WTC11 (cell line): ENCODE measurements around the gene LHX4. TPM values are rescaled to one million over a fixed set of nuclear protein-coding genes. Genes with fewer than 3 reads are reported as not detected.

Source experiments
- ATAC-seq: fragments of 200-7000 bp; cut with Tn5 transposase; 2 replicates; pipeline ENCODE4 v1.10.0; 2021; ENCODE audit warnings: mild to moderate bottlenecking, moderate library complexity
- CTCF ChIA-PET: fragments of 300-600 bp; sonication (Branson Sonifier 250); formaldehyde crosslinking; loops from one replicate; lab custom pipeline; 2021; ENCODE audit warnings: antibody characterized with exemption; lab: Charles Lee
- POLR2A ChIA-PET: fragments of 350-600 bp; sonication (Branson Sonifier 250); formaldehyde crosslinking; loops from one replicate; lab custom pipeline; 2021; ENCODE audit warnings: antibody characterized with exemption; lab: Charles Lee
- DNase-seq: peaks from one replicate; pipeline ENCODE4 v3.0.0; 2021; ENCODE audit warnings: low spot score
- H3K27ac Mint-ChIP-seq: 2 replicates; pipeline ENCODE4 v1.8.0; 2021; ENCODE audit warnings: mixed read lengths
- H3K27me3 Mint-ChIP-seq: 2 replicates; pipeline ENCODE4 v1.8.0; 2021; ENCODE audit warnings: low read depth, mild to moderate bottlenecking, moderate library complexity, mixed read lengths
- H3K36me3 Mint-ChIP-seq: 2 replicates; pipeline ENCODE4 v1.8.0; 2021; ENCODE audit warnings: mixed read lengths
- H3K4me1 Mint-ChIP-seq: 2 replicates; pipeline ENCODE4 v1.8.0; 2022; ENCODE audit warnings: mixed read lengths
- H3K4me3 Mint-ChIP-seq: 2 replicates; pipeline ENCODE4 v1.8.0; 2021; ENCODE audit warnings: mild to moderate bottlenecking, moderate library complexity, mixed read lengths
- H3K9me3 Mint-ChIP-seq: 2 replicates; pipeline ENCODE4 v1.8.0; 2021; ENCODE audit warnings: mixed read lengths
- AFF4 ChIP-seq: sonication (generic); formaldehyde crosslinking; IDR thresholded peaks from 2 replicates; pipeline ENCODE4 v1.8.1; 2023; ENCODE audit warnings: mild to moderate bottlenecking, missing genetic modification reagents, borderline replicate concordance
- EMX1 ChIP-seq: fragments of 250-450 bp; sonication (Bioruptor Pico); IDR thresholded peaks from 2 replicates; pipeline ENCODE4 v1.8.0; 2021; ENCODE audit warnings: mild to moderate bottlenecking
- FOXK1 ChIP-seq: sonication (generic); formaldehyde crosslinking; IDR thresholded peaks from 2 replicates; pipeline ENCODE4 v1.8.0; 2022; ENCODE audit warnings: mild to moderate bottlenecking, moderate library complexity, missing genetic modification reagents
- GABPB1 ChIP-seq: sonication (generic); formaldehyde crosslinking; IDR thresholded peaks from 2 replicates; pipeline ENCODE4 v1.8.1; 2023; ENCODE audit warnings: mild to moderate bottlenecking, missing genetic modification reagents
- HMGA2 ChIP-seq: fragments of 250-450 bp; sonication (Bioruptor Pico); IDR thresholded peaks from 2 replicates; pipeline ENCODE4 v1.4.0; 2021; ENCODE audit warnings: mild to moderate bottlenecking, moderate library complexity
- HMGXB4 ChIP-seq: sonication (generic); formaldehyde crosslinking; IDR thresholded peaks from 2 replicates; pipeline ENCODE4 v1.8.1; 2023; ENCODE audit warnings: mild to moderate bottlenecking, moderate library complexity, missing genetic modification reagents
- JUN ChIP-seq: sonication (generic); formaldehyde crosslinking; IDR thresholded peaks from 2 replicates; pipeline ENCODE4 v1.8.0; 2023; ENCODE audit warnings: mild to moderate bottlenecking, missing genetic modification reagents
- MAX ChIP-seq: sonication (generic); formaldehyde crosslinking; IDR thresholded peaks from 2 replicates; pipeline ENCODE4 v1.8.0; 2022; ENCODE audit warnings: mild to moderate bottlenecking, missing genetic modification reagents
- NFYB ChIP-seq: sonication (generic); formaldehyde crosslinking; conservative IDR thresholded peaks from 2 replicates; pipeline ENCODE4 v1.8.0; 2022; ENCODE audit warnings: low read depth, missing genetic modification reagents
- NR2C2 ChIP-seq: sonication (generic); formaldehyde crosslinking; IDR thresholded peaks from 2 replicates; pipeline ENCODE4 v1.8.0; 2022; ENCODE audit warnings: mild to moderate bottlenecking, missing genetic modification reagents
- PRDM15 ChIP-seq: sonication (generic); formaldehyde crosslinking; IDR thresholded peaks from 2 replicates; pipeline ENCODE4 v1.8.0; 2022; ENCODE audit warnings: missing genetic modification reagents
- RELA ChIP-seq: sonication (generic); formaldehyde crosslinking; IDR thresholded peaks from 2 replicates; pipeline ENCODE4 v1.8.1; 2022; ENCODE audit warnings: missing genetic modification reagents, mild to moderate bottlenecking, borderline replicate concordance
- TCF7 ChIP-seq: sonication (generic); formaldehyde crosslinking; IDR thresholded peaks from 2 replicates; pipeline ENCODE4 v1.8.0; 2022; ENCODE audit warnings: mild to moderate bottlenecking, low read depth, missing genetic modification reagents, moderate library complexity
- TEAD4 ChIP-seq: sonication (generic); formaldehyde crosslinking; IDR thresholded peaks from 2 replicates; pipeline ENCODE4 v1.8.0; 2022; ENCODE audit warnings: mild to moderate bottlenecking, missing genetic modification reagents
- USF1 ChIP-seq: sonication (generic); formaldehyde crosslinking; IDR thresholded peaks from 2 replicates; pipeline ENCODE4 v1.8.0; 2022; ENCODE audit warnings: mild to moderate bottlenecking, missing genetic modification reagents
- ZNF219 ChIP-seq: sonication (generic); formaldehyde crosslinking; IDR thresholded peaks from 2 replicates; pipeline ENCODE4 v1.8.0; 2023; ENCODE audit warnings: missing genetic modification reagents, mild to moderate bottlenecking, borderline replicate concordance
- ZNF281 ChIP-seq: sonication (generic); formaldehyde crosslinking; IDR thresholded peaks from 2 replicates; pipeline ENCODE4 v1.8.0; 2023; ENCODE audit warnings: mild to moderate bottlenecking, missing genetic modification reagents
- total RNA-seq: library from RNA; stranded (reverse); gene quantifications from 3 replicates; pipeline ENCODE4 v1.2.3, GENCODE V29; 2021

LHX4 gene
- total RNA-seq, 1 experiment from 2014 or later, result 19.2 TPM

GRCh38 chr1:180264595-180264994, 34.5 kb downstream of the LHX4 start (continued):
- TF ChIP-seq PRDM15 (CRISPR knock-in tag), result no peak
- TF ChIP-seq TEAD4 (CRISPR knock-in tag), result no peak
- TF ChIP-seq JUN, result no peak
- no peak for TF ChIP-seq NR2C2
- TF ChIP-seq NFYB (CRISPR knock-in tag), result no peak
- TF ChIP-seq HMGA2, result no peak
- TF ChIP-seq HMGXB4, result no peak
- TF ChIP-seq, all 79 proteins: peak for 0

- no peaks in the 10 kb centered on the region for H3K9me3 Mint-ChIP-seq
- no peak overlapping the region for H3K4me3 Mint-ChIP-seq
- TF ChIP-seq RELA (CRISPR knock-in tag), result no peak
- TF ChIP-seq FOXK1 (CRISPR knock-in tag), result no peak
- TF ChIP-seq ZNF281 (CRISPR knock-in tag), result no peak
- H3K36me3 Mint-ChIP-seq, result no peaks in the 10 kb centered on the region
- DNase-seq (no peak), ATAC-seq (no peak)
- 0 out of 2 replicates have a peak overlapping the region, but pooled peaks have one; percentile 6 for H3K27ac Mint-ChIP-seq
- H3K4me1 Mint-ChIP-seq, result peaks cover 44% of the 10 kb centered on the region
- CTCF ChIA-PET, result interaction anchor here (1.5 kb wide), 1 partner anchor 12 kb away, joined by 6 read pairs; no protein-coding TSS in a partner anchor
- no peaks in the 10 kb centered on the region; the same call in 1 of the 2 replicates for H3K27me3 Mint-ChIP-seq
- POLR2A ChIA-PET, result no interaction called here
Measured at GRCh38 chr1:180265201-180265600, 35.1 kb downstream of the LHX4 start.

- no peak overlapping the region for H3K4me3 Mint-ChIP-seq
- CTCF ChIA-PET, result interaction anchor here (1.5 kb wide), 1 partner anchor 13 kb away, joined by 6 read pairs; no protein-coding TSS in a partner anchor
- H3K4me1 Mint-ChIP-seq, result peaks cover 51% of the 10 kb centered on the region
- no peaks in the 10 kb centered on the region for H3K36me3 Mint-ChIP-seq
- H3K9me3 Mint-ChIP-seq, result no peaks in the 10 kb centered on the region
- POLR2A ChIA-PET, result no interaction called here
- H3K27me3 Mint-ChIP-seq, result no peaks in the 10 kb centered on the region; the same call in 1 of the 2 replicates
- DNase-seq (no peak), ATAC-seq (no peak)
- H3K27ac Mint-ChIP-seq, result peak overlapping the region; percentile 6; the same call in 1 of the 2 replicates
- TF ChIP-seq MAX (CRISPR knock-in tag) (no peak), GABPB1 (CRISPR knock-in tag) (no peak), TCF7 (CRISPR knock-in tag) (no peak), USF1 (CRISPR knock-in tag) (no peak), AFF4 (CRISPR knock-in tag) (no peak), EMX1 (no peak), ZNF219 (CRISPR knock-in tag) (no peak)
Measured at GRCh38 chr1:180265871-180266270, 35.8 kb downstream of the LHX4 start.
